Measurements from ENCODE around the gene SLC44A4.
A peak's percentile ranks its signal among the peaks of the same experiment; 100 is the strongest.
"Not testable (repeated sequence)": the region's sequence is repeated elsewhere in the genome, so short reads cannot be mapped to it uniquely, and the experiment has no call there.

Gene SLC44A4

GRCh38 chr6:31829633-31830283 is 49.0 kb downstream of the SLC44A4 start:
- DNase-seq (ENCODE audit: low read depth), result no peak
- peak overlapping the region; percentile 57 for H3K4me3 ChIP-seq (ENCODE audit: low read length)
- TF ChIP-seq CTCF (conservative IDR thresholded peaks at IDR 0.05; ENCODE audit: low read depth, low read length), result peak; percentile 31

GRCh38 chr6:31827286-31828079 is 51.3 kb downstream of the SLC44A4 start, which contains the start of gene HSPA1B:
TSS of gene HSPA1B (plus strand) at chr6:31827738. CDS start at chr6:31827951, 213 bp downstream.
- peak within 1 kb of the TSS; percentile 77 for H3K4me3 ChIP-seq (ENCODE audit: low read length)
- TF ChIP-seq CTCF (conservative IDR thresholded peaks at IDR 0.05; ENCODE audit: low read depth, low read length), result no peak
- peak; percentile 99 for DNase-seq (ENCODE audit: low read depth)

- no peak for DNase-seq (ENCODE audit: low read depth)
- TF ChIP-seq CTCF (conservative IDR thresholded peaks at IDR 0.05; ENCODE audit: low read depth, low read length), result no peak
Measured at GRCh38 chr6:31826793-31827285, 52.0 kb downstream of the SLC44A4 start.

GRCh38 chr6:31825553-31825952 is 53.2 kb downstream of the SLC44A4 start:
- H3K4me3 ChIP-seq (ENCODE audit: low read length), result no peak overlapping the region
- DNase-seq (ENCODE audit: low read depth), result no peak
- TF ChIP-seq CTCF (conservative IDR thresholded peaks at IDR 0.05; ENCODE audit: low read depth, low read length), result no peak

More at GRCh38 chr6:31826793-31827285, 52.0 kb downstream of the SLC44A4 start:
- peak overlapping the region; percentile 42 for H3K4me3 ChIP-seq (ENCODE audit: low read length)

- not testable (repeated sequence) for H3K4me3 ChIP-seq (ENCODE audit: low read length); DNase-seq (ENCODE audit: low read depth)
Measured at GRCh38 chr6:31823592-31824196, 55.1 kb downstream of the SLC44A4 start.

GRCh38 chr6:31822036-31822821 is 56.6 kb downstream of the SLC44A4 start:
- H3K4me3 ChIP-seq (ENCODE audit: low read length), result peak overlapping the region; percentile 70
- no peak for TF ChIP-seq CTCF (conservative IDR thresholded peaks at IDR 0.05; ENCODE audit: low read depth, low read length)
- DNase-seq (ENCODE audit: low read depth), result no peak

Measured in retinal pigment epithelial cell (primary cell).